CD4-positive, CD25-positive, alpha-beta regulatory T cell (primary cell): ENCODE results near the gene TRAF5. TPM values are rescaled to one million over a fixed set of nuclear protein-coding genes. Genes with fewer than 3 reads are reported as not detected.
"Not testable (repeated sequence)": the region's sequence is repeated elsewhere in the genome, so short reads cannot be mapped to it uniquely, and the experiment has no call there.

Experiments
- ATAC-seq, 2 donors: fragments of 150-1000 bp; cut with Tn5 transposase; one replicate each; pipeline ENCODE4 v1.10.0; 2021; ENCODE audit warnings: low read depth in 2 of 2, moderate number of reproducible peaks in 2 of 2, moderate library complexity in 1 of 2
- DNase-seq, 3 donors: peaks; one replicate each; pipeline versions ENCODE4 v3.0.0 to v3.0.0-alpha.2; 2012 to 2022; ENCODE audit warnings: mixed read lengths in 1 of 3
- H3K27ac ChIP-seq: one replicate; pipeline ENCODE4 v1.7.0; 2013; ENCODE audit warnings: mild to moderate bottlenecking, low read length; ENCODE audit not compliant: insufficient read depth, poor library complexity, severe bottlenecking
- H3K27me3 ChIP-seq: one replicate; pipeline ENCODE4 v1.7.0; 2013; ENCODE audit warnings: low read length; ENCODE audit not compliant: control insufficient read depth, insufficient read depth
- H3K36me3 ChIP-seq: one replicate; pipeline ENCODE4 v1.7.0; 2013; ENCODE audit warnings: mild to moderate bottlenecking, low read length, moderate library complexity; ENCODE audit not compliant: control insufficient read depth, insufficient read depth
- H3K4me1 ChIP-seq: 2 replicates; pipeline ENCODE4 v1.7.0; 2013; ENCODE audit warnings: mild to moderate bottlenecking, low read length; ENCODE audit not compliant: insufficient read depth, control insufficient read depth, poor library complexity, severe bottlenecking
- H3K4me3 ChIP-seq: one replicate; pipeline ENCODE4 v1.7.0; 2013; ENCODE audit warnings: low read depth, mild to moderate bottlenecking, low read length, moderate library complexity
- H3K9me3 ChIP-seq, 2 experiments: 1 replicate in 1 of 2; 2 replicates in 1 of 2; pipeline ENCODE4 v1.7.0; 2013; ENCODE audit warnings: low read length in 2 of 2, mild to moderate bottlenecking in 1 of 2, moderate library complexity in 1 of 2; ENCODE audit not compliant: control insufficient read depth in 2 of 2
- H3K27ac Mint-ChIP-seq, 3 donors: one replicate each; pipeline ENCODE4 v1.8.0; 2020 to 2022; ENCODE audit warnings: mild to moderate bottlenecking in 3 of 3, mixed read lengths in 3 of 3, moderate library complexity in 2 of 3
- H3K27me3 Mint-ChIP-seq: one replicate; pipeline ENCODE4 v1.8.0; 2022; ENCODE audit warnings: mild to moderate bottlenecking, mixed read lengths
- H3K36me3 Mint-ChIP-seq: one replicate; pipeline ENCODE4 v1.8.0; 2020; ENCODE audit warnings: mixed read lengths
- H3K4me1 Mint-ChIP-seq, 4 donors: one replicate each; pipeline ENCODE4 v1.8.0; 2020 to 2022; ENCODE audit warnings: mixed read lengths in 4 of 4, mild to moderate bottlenecking in 1 of 4
- H3K4me3 Mint-ChIP-seq, 4 donors: one replicate each; pipeline ENCODE4 v1.8.0; 2020 to 2022; ENCODE audit warnings: mild to moderate bottlenecking in 4 of 4, mixed read lengths in 4 of 4, moderate library complexity in 3 of 4
- H3K9me3 Mint-ChIP-seq, 7 donors: one replicate each; pipeline ENCODE4 v1.8.0; 2020 to 2022; ENCODE audit warnings: mixed read lengths in 7 of 7, mild to moderate bottlenecking in 3 of 7, moderate library complexity in 2 of 7
- polyA plus RNA-seq, 4 donors: library from polyadenylated mRNA; unstranded; fragments of 300-500 nt; fragmentation: Illumina TruSeq; gene quantifications; one replicate each; pipeline ENCODE4 v1.2.3, GENCODE V29; 2021
- total RNA-seq: library from RNA; stranded (reverse); gene quantifications from one replicate; pipeline ENCODE4 v1.2.3, GENCODE V29; 2022

The TRAF5 gene
- total and polyA plus RNA-seq, 5 donors from 2014 or later: 34.4 to 58.3 (median 39.5) TPM

DNA sequence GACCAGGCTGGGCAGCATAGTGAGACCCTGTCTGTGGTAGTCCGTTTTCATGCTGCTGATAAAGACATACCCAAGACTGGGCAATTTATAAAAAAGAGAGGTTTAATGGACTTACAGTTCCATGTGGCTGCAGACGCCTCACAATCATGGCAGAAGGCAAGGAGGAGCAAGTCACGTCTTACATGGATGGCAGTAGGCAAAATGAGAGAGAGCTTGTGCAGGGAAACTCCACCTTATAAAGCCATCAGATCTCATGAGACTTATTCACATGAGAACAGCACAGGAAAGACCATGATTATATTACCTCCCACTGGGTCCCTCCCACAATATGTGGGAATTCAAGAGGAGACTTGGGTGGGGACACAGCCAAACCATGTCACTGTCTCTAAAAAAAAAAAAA, 25.4 kb downstream of the TRAF5 start:
- Histone ChIP-seq H3K4me3 (peak overlapping the region; percentile 40), H3K4me1 (peaks cover 44% of the 10 kb centered on the region), H3K27ac (peak overlapping the region; percentile 56), H3K36me3 (peaks cover 24% of the 10 kb centered on the region)
- not testable (repeated sequence) for DNase-seq, H3K27me3 ChIP-seq, H3K9me3 Mint-ChIP-seq, H3K9me3 ChIP-seq, ATAC-seq, H3K27me3 Mint-ChIP-seq
- Mint-ChIP-seq H3K4me1 (peaks cover 50 to 86% (median 71%) of the 10 kb centered on the region in 4 donors), H3K36me3 (peaks cover 26% of the 10 kb centered on the region), H3K4me3 (peak overlapping the region; percentile 45 to 82 (median 72)), H3K27ac (peak overlapping the region; percentile 87 to 95 (median 93))

GRCh38 chr1:211352465-211352864, 25.8 kb downstream of the TRAF5 start:
- no peak for DNase-seq
- peaks cover 31% of the 10 kb centered on the region for H3K36me3 Mint-ChIP-seq
- H3K27ac ChIP-seq: peak overlapping the region; percentile 56
- H3K4me3 Mint-ChIP-seq: peak overlapping the region; percentile 75 to 90 (median 88)
- no peaks in the 10 kb centered on the region for H3K27me3 ChIP-seq
- no peaks in the 10 kb centered on the region for H3K27me3 Mint-ChIP-seq
- peaks cover 48 to 82% (median 67%) of the 10 kb centered on the region in 4 donors for H3K4me1 Mint-ChIP-seq
- H3K9me3 ChIP-seq: no peaks in the 10 kb centered on the region
- H3K9me3 Mint-ChIP-seq: peaks cover 0 to 2% (median 0%) of the 10 kb centered on the region in 7 donors
- peak overlapping the region; percentile 76 for H3K4me3 ChIP-seq
- H3K36me3 ChIP-seq: peaks cover 28% of the 10 kb centered on the region
- no peak for ATAC-seq
- peak overlapping the region in 2 of 3 donors; percentile 95 for H3K27ac Mint-ChIP-seq
- peaks cover 41% of the 10 kb centered on the region for H3K4me1 ChIP-seq

- Mint-ChIP-seq H3K4me1 (peaks cover 46 to 78% (median 62%) of the 10 kb centered on the region in 4 donors), H3K9me3 (peaks cover 0 to 2% (median 0%) of the 10 kb centered on the region in 7 donors), H3K27ac (peak overlapping the region; percentile 92 to 95 (median 95)), H3K27me3 (no peaks in the 10 kb centered on the region), H3K36me3 (peaks cover 30% of the 10 kb centered on the region), H3K4me3 (peak overlapping the region; percentile 75 to 90 (median 88))
- Histone ChIP-seq H3K36me3 (peaks cover 33% of the 10 kb centered on the region), H3K4me1 (peaks cover 35% of the 10 kb centered on the region), H3K27ac (peak overlapping the region; percentile 56), H3K4me3 (peak overlapping the region; percentile 76), H3K9me3 (no peaks in the 10 kb centered on the region), H3K27me3 (no peaks in the 10 kb centered on the region)
- ATAC-seq (peak; percentile 87 to 89), DNase-seq (peak; percentile 29 to 84 (median 59))
These were observed 26.4 kb downstream of the TRAF5 start for GRCh38 chr1:211352985-211353515.

GRCh38 chr1:211353562-211354212, 27.1 kb downstream of the TRAF5 start:
- Histone ChIP-seq H3K36me3 (peaks cover 38% of the 10 kb centered on the region), H3K27ac (peak overlapping the region; percentile 56), H3K9me3 (no peaks in the 10 kb centered on the region), H3K27me3 (no peaks in the 10 kb centered on the region), H3K4me3 (peak overlapping the region; percentile 76), H3K4me1 (peaks cover 35% of the 10 kb centered on the region)
- peak; percentile 25 to 26 for ATAC-seq
- Mint-ChIP-seq H3K27me3 (no peaks in the 10 kb centered on the region), H3K27ac (peak overlapping the region; percentile 92 to 95 (median 95)), H3K36me3 (peaks cover 30% of the 10 kb centered on the region), H3K4me3 (peak overlapping the region; percentile 75 to 90 (median 88)), H3K4me1 (peaks cover 42 to 73% (median 57%) of the 10 kb centered on the region in 4 donors), H3K9me3 (peaks cover 0 to 2% (median 0%) of the 10 kb centered on the region in 7 donors)
- DNase-seq: peak in 1 of 3 donors; percentile 27

GRCh38 chr1:211355873-211356272, 29.2 kb downstream of the TRAF5 start:
- no peaks in the 10 kb centered on the region for H3K27me3 ChIP-seq
- no peak for DNase-seq
- no peak overlapping the region for H3K4me3 ChIP-seq
- no peaks in the 10 kb centered on the region for H3K9me3 ChIP-seq
- peaks cover 59% of the 10 kb centered on the region for H3K36me3 ChIP-seq
- ATAC-seq: no peak
- Mint-ChIP-seq H3K36me3 (peaks cover 41% of the 10 kb centered on the region), H3K27ac (peak overlapping the region in 1 of 3 donors; percentile 28), H3K27me3 (no peaks in the 10 kb centered on the region), H3K4me3 (peak overlapping the region in 1 of 4 donors; percentile 49), H3K9me3 (peaks cover 0 to 2% (median 0%) of the 10 kb centered on the region in 7 donors), H3K4me1 (peaks cover 33 to 65% (median 46%) of the 10 kb centered on the region in 4 donors)
- peaks cover 35% of the 10 kb centered on the region for H3K4me1 ChIP-seq
- H3K27ac ChIP-seq: no peak overlapping the region

- ATAC-seq (no peak), DNase-seq (no peak)
- H3K27me3 ChIP-seq: no peaks in the 10 kb centered on the region
- no peaks in the 10 kb centered on the region for H3K9me3 ChIP-seq
- H3K27ac ChIP-seq: no peak overlapping the region
- H3K36me3 ChIP-seq: peaks cover 66% of the 10 kb centered on the region
- Mint-ChIP-seq H3K27ac (peak overlapping the region; percentile 25 to 28 (median 26)), H3K27me3 (no peaks in the 10 kb centered on the region), H3K4me3 (no peak overlapping the region), H3K36me3 (peaks cover 46% of the 10 kb centered on the region), H3K4me1 (peaks cover 25 to 57% (median 40%) of the 10 kb centered on the region in 4 donors), H3K9me3 (peaks cover 0 to 2% (median 0%) of the 10 kb centered on the region in 7 donors)
- H3K4me1 ChIP-seq: peaks cover 28% of the 10 kb centered on the region
- H3K4me3 ChIP-seq: no peak overlapping the region
These were observed 30.2 kb downstream of the TRAF5 start for GRCh38 chr1:211356723-211357407.

GRCh38 chr1:211358685-211359084, 32.1 kb downstream of the TRAF5 start:
- H3K27ac ChIP-seq: no peak overlapping the region
- peaks cover 77% of the 10 kb centered on the region for H3K36me3 ChIP-seq
- ATAC-seq: no peak
- H3K9me3 ChIP-seq: no peaks in the 10 kb centered on the region
- H3K36me3 Mint-ChIP-seq: peaks cover 38% of the 10 kb centered on the region
- no peaks in the 10 kb centered on the region for H3K27me3 Mint-ChIP-seq
- H3K27me3 ChIP-seq: no peaks in the 10 kb centered on the region
- no peak overlapping the region for H3K4me3 Mint-ChIP-seq
- no peaks in the 10 kb centered on the region for H3K9me3 Mint-ChIP-seq
- H3K27ac Mint-ChIP-seq: no peak overlapping the region
- no peak for DNase-seq
- peaks cover 9% of the 10 kb centered on the region for H3K4me1 ChIP-seq
- H3K4me3 ChIP-seq: no peak overlapping the region
- peaks cover 17 to 40% (median 24%) of the 10 kb centered on the region in 4 donors for H3K4me1 Mint-ChIP-seq
